Measurements from ENCODE around the gene RNU7-1.

RNU7-1 gene

DNA sequence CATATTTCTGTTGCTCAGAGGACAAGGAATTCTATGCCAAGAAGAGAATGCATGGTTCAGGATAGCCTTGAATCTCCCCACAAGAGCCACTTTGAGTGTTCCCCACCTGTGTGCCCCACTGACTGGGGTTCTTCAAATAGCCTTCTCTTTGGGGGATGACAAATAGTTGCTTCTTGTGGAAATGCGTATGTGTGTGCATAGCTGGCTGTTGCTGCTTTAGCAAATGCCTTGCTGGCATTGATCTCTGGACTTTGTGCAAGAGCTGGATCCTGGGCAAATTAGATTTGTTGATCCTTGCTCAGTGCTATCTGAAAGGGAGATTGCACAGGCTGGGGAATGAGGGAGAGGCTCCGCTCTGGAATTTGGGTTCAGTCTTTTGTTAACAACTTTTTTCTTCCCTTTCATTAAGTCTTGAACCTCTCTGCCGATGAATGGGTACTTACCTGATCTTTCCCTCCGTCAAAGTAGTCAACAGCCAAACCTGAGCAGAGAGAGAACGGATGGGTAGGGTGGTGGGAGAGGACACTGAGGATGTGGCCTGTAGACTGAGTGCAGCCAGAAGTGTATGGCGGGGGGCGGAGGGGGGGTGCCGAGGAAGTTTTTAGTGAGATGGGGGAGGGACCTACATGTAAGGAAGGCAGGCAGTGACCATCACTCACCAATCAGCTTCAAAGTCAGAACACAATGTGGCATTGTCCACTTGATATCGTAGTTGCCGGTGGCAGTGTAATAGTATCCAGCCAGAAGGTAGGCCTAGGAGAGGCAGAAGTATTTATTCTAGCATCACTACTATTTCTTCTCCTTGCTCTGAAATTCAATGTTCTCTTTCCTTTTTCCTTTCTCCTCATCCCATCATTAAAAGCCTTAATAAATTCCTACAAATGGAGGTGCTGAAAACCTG lies 37.8 kb downstream of the RNU7-1 start:
- H3K4me3 ChIP-seq (ENCODE audit: control insufficient read depth, low read depth, low read length): no peak overlapping the region
- DNase-seq (ENCODE audit: low read depth): no peak
- TF ChIP-seq, protein P1, sequence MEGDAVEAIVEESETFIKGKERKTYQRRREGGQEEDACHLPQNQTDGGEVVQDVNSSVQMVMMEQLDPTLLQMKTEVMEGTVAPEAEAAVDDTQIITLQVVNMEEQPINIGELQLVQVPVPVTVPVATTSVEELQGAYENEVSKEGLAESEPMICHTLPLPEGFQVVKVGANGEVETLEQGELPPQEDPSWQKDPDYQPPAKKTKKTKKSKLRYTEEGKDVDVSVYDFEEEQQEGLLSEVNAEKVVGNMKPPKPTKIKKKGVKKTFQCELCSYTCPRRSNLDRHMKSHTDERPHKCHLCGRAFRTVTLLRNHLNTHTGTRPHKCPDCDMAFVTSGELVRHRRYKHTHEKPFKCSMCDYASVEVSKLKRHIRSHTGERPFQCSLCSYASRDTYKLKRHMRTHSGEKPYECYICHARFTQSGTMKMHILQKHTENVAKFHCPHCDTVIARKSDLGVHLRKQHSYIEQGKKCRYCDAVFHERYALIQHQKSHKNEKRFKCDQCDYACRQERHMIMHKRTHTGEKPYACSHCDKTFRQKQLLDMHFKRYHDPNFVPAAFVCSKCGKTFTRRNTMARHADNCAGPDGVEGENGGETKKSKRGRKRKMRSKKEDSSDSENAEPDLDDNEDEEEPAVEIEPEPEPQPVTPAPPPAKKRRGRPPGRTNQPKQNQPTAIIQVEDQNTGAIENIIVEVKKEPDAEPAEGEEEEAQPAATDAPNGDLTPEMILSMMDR (IDR thresholded peaks at IDR 0.05; ENCODE audit: control insufficient read depth, insufficient read depth, low read depth, low read length, missing control alignments): no peak

DNA sequence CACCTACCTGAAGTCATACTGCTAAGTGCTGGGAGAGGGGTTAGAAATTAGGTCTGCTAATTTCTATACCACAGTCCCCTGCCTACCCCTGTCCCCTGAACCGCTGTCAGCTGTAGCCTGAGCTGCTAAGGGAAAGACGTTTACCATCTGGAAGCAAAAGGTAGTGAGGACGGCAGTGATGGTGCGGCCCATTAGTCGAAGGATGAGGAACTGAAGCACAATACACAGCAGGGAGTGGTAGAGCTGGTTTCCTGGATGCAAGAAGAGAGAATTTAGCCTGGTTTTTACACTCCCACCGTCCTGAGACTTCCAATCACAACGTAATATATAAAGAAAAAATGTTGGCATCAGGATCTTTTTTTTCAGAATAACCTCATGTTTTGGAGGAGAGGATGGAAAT lies 38.9 kb downstream of the RNU7-1 start:
- TF ChIP-seq, protein P1 (IDR thresholded peaks at IDR 0.05; ENCODE audit: control insufficient read depth, insufficient read depth, low read depth, low read length, missing control alignments): no peak
- DNase-seq (ENCODE audit: low read depth): no peak

DNA sequence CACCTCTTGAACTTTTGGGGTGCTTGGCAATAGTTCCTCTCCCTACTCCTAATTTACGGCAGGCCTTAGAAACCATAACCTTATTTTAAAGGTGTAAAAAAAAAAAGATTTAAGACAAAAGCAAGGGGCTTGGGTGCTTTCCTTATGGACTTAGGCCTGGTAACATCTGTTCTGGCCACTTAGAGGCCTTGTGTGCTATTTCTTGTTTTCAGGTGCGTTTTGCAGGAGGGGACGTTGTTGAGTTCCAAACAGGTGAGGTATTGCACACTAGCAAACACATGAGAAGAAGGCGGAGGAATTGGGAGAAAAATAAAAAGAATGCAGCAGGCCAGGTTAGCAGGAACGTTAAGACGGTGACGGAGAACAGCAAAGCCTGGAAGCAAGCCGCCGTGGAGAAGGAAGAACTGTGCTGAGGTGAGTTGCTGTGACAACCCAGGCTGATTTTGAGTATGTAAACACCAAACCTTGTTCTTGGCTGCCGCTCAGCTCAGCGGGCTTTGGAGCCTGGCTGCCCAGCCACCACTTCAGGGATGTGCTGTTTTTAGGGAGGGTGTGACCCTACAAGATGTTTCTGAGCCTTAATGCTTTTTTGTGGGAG lies 44.4 kb downstream of the RNU7-1 start:
- TF ChIP-seq, protein P1 (IDR thresholded peaks at IDR 0.05; ENCODE audit: control insufficient read depth, insufficient read depth, low read depth, low read length, missing control alignments): no peak
- no peak overlapping the region for H3K4me3 ChIP-seq (ENCODE audit: control insufficient read depth, low read depth, low read length)
- DNase-seq (ENCODE audit: low read depth): no peak

More for the DNA sequence above, 38.9 kb downstream of the RNU7-1 start:
- H3K4me3 ChIP-seq (ENCODE audit: control insufficient read depth, low read depth, low read length): no peak overlapping the region
